HFFc6 (cell line): ENCODE results near the gene PRKAR1A. TPM values are rescaled to one million over a fixed set of nuclear protein-coding genes. Genes with fewer than 3 reads are reported as not detected.

Experiments
- DNase-seq: peaks from one replicate; pipeline ENCODE4 v3.0.0-alpha.2; 2018
- H3K27ac Mint-ChIP-seq: 2 replicates; pipeline ENCODE4 v1.8.0; 2020; ENCODE audit warnings: mild to moderate bottlenecking, mixed read lengths
- H3K27me3 Mint-ChIP-seq: 2 replicates; pipeline ENCODE4 v1.8.0; 2021; ENCODE audit warnings: mild to moderate bottlenecking, moderate library complexity, mixed read lengths; ENCODE audit not compliant: insufficient read depth
- H3K36me3 Mint-ChIP-seq: 2 replicates; pipeline ENCODE4 v1.8.0; 2021; ENCODE audit warnings: low read depth, mixed read lengths
- H3K4me1 Mint-ChIP-seq: 2 replicates; pipeline ENCODE4 v1.8.0; 2020; ENCODE audit warnings: low read depth, mixed read lengths
- H3K4me3 Mint-ChIP-seq: 2 replicates; pipeline ENCODE4 v1.8.0; 2020; ENCODE audit warnings: mild to moderate bottlenecking, moderate library complexity, mixed read lengths
- H3K9me3 Mint-ChIP-seq: 2 replicates; pipeline ENCODE4 v1.8.0; 2020; ENCODE audit warnings: mild to moderate bottlenecking, mixed read lengths
- total RNA-seq, 6 experiments: library from RNA; stranded (reverse); fragmentation: NEBNext Ultra II Directional; extraction: Animal tissue kit (Norgen Biotek cat#: 25700); gene quantifications; 2 replicates in 1 of 6; 3 replicates in 5 of 6; pipeline ENCODE4 v1.2.3, GENCODE V29; 2021
- TF ChIP-seq, protein P1 (sequence below): fragments of 200-600 bp; sonication (generic); IDR thresholded peaks from 2 replicates; pipeline ENCODE4 v1.5.0; 2021; ENCODE audit warnings: antibody characterized with exemption, mild to moderate bottlenecking

PRKAR1A gene
- total RNA-seq, 6 experiments from 2014 or later = 265 to 302 (median 292) TPM

DNA sequence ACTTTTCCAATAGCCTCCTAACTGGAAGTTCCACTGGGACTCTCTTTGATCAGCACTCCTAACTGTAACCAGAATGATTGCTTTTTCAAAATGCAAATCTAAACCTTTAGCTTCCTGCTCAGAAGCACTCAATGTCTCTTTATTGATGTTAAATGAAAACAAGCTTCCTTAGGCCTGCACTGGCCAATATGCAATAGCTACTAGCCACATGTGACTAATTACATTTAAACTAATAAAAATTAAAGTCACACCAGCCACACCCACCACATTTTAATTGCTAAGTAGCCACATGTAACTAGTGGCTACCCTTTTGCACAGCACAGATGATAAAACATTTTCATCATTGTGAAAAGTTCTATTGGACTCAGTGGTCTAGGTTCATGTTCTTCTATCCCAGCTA, 57.1 kb downstream of the PRKAR1A start:
- Mint-ChIP-seq H3K36me3 (no peaks in the 10 kb centered on the region), H3K9me3 (no peaks in the 10 kb centered on the region), H3K27ac (no peak overlapping the region), H3K4me3 (no peak overlapping the region), H3K27me3 (peaks cover 5% of the 10 kb centered on the region), H3K4me1 (no peaks in the 10 kb centered on the region)
- TF ChIP-seq, protein P1, sequence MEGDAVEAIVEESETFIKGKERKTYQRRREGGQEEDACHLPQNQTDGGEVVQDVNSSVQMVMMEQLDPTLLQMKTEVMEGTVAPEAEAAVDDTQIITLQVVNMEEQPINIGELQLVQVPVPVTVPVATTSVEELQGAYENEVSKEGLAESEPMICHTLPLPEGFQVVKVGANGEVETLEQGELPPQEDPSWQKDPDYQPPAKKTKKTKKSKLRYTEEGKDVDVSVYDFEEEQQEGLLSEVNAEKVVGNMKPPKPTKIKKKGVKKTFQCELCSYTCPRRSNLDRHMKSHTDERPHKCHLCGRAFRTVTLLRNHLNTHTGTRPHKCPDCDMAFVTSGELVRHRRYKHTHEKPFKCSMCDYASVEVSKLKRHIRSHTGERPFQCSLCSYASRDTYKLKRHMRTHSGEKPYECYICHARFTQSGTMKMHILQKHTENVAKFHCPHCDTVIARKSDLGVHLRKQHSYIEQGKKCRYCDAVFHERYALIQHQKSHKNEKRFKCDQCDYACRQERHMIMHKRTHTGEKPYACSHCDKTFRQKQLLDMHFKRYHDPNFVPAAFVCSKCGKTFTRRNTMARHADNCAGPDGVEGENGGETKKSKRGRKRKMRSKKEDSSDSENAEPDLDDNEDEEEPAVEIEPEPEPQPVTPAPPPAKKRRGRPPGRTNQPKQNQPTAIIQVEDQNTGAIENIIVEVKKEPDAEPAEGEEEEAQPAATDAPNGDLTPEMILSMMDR = no peak
- DNase-seq = no peak

DNA sequence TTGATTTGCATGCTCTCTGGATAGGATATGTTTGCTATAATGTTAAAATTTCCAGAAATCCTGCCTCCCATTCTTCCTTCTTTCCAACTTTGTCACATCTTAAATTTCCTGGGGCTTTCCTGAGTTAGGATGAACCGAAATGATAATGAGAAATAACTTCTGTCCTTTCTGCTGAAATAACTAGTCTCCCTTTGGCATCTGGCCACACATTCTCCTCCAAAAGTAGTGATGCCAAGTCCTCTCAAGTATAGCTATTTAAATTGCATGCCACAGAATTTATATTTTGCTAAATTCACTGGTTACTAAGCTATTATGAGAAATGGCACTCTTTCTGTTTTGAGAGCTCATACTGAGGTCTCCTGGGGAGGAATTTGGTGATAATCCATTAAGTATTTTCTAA, 58.3 kb downstream of the PRKAR1A start:
- peaks cover 5% of the 10 kb centered on the region for H3K27me3 Mint-ChIP-seq
- H3K9me3 Mint-ChIP-seq = no peaks in the 10 kb centered on the region
- no peaks in the 10 kb centered on the region for H3K36me3 Mint-ChIP-seq

DNA sequence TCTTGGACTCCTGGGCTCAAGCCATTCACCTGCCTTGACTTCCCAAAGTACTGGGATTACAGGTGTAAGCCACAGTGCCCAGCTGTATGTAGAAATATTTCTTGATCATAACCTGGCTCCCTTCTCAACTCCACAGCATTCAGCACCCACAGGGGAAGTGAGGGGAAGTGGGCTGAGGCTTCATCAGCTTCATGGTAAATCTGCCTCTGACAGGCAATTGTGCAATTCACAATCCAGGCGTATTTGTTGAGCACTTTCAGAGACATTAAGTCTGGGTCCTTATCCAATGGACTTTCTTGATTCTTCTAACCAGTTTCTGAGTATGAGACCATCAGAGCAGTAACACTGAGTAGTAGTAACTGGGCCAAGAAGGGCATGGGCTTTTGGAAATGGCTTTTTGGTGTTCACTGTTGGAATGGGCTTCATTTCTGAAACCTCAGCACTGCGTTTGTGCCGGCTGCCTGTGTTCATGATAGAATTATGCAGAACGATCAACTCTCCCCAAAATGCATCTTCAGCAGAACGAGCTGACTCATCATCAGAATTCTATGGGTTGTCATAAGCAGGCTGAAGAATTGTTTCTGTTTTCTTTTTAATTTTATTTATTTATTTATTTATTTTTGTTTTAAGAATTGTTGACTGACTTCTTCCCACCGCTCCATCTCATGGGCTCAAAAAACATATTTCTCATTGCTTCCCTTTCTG, 60.1 kb downstream of the PRKAR1A start:
- no peaks in the 10 kb centered on the region for H3K9me3 Mint-ChIP-seq

More for the DNA sequence above, 58.3 kb downstream of the PRKAR1A start:
- TF ChIP-seq, protein P1 = no peak
- Mint-ChIP-seq H3K4me3 (no peak overlapping the region), H3K4me1 (no peaks in the 10 kb centered on the region), H3K27ac (no peak overlapping the region)
- no peak for DNase-seq

DNA sequence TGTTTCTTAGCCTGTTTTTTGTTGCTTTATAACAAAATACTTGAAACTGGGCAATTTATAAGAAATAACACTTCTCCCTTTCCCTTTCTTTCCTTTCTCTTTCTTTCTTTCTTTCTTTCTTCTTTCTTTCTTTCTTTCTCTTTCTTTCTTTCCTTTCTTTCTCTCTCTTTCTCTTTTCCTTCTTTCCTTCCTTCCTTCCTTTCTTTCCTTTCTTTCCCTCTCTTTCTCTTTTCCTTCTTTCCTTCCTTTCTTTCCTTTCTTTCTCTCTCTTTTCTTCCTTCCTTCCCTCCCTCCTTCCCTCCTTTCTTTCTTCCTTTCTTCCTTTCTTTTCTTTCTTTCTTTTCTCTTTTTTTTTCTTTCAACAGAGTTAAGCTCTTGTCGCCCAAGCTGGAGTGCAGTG, 61.1 kb downstream of the PRKAR1A start:
- Mint-ChIP-seq H3K4me3 (no peak overlapping the region), H3K36me3 (no peaks in the 10 kb centered on the region), H3K9me3 (no peaks in the 10 kb centered on the region), H3K27me3 (no peaks in the 10 kb centered on the region), H3K4me1 (peaks cover 8% of the 10 kb centered on the region; the same call in 1 of the 2 replicates), H3K27ac (no peak overlapping the region)
- DNase-seq = no peak
- TF ChIP-seq, protein P1 = no peak

More for the DNA sequence above, 60.1 kb downstream of the PRKAR1A start:
- peaks cover 1% of the 10 kb centered on the region; the same call in 1 of the 2 replicates for H3K27me3 Mint-ChIP-seq
- no peak overlapping the region for H3K27ac Mint-ChIP-seq
- no peak for DNase-seq
- peaks cover 5% of the 10 kb centered on the region; the same call in 1 of the 2 replicates for H3K4me1 Mint-ChIP-seq
- TF ChIP-seq, protein P1 = no peak
- H3K4me3 Mint-ChIP-seq = no peak overlapping the region
- no peaks in the 10 kb centered on the region for H3K36me3 Mint-ChIP-seq

DNA sequence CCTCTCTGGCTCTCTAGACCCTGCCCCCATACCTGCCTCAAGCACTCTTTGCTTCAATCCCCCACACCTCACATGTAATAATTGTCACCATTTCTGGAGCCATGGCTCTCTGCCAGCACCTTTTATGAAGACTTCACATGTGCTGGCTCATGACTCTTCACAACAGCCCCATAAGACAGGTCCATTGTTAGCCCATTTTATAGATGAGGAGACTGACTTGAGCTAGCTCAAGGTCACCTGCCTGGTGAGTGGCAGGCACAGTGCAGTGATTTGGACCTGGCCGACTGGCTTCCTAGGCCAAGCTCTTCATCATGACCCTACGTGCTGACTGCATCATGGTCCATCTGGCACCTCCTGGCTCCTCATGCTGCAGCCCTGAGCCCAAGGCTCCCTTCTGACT, 63.9 kb downstream of the PRKAR1A start:
- no peaks in the 10 kb centered on the region; the same call in 1 of the 2 replicates for H3K27me3 Mint-ChIP-seq
- H3K27ac Mint-ChIP-seq = no peak overlapping the region
- H3K4me3 Mint-ChIP-seq = no peak overlapping the region
- DNase-seq = no peak
- peaks cover 8% of the 10 kb centered on the region; the same call in 1 of the 2 replicates for H3K4me1 Mint-ChIP-seq
- TF ChIP-seq, protein P1 = no peak
- H3K9me3 Mint-ChIP-seq = no peaks in the 10 kb centered on the region
- H3K36me3 Mint-ChIP-seq = no peaks in the 10 kb centered on the region
